ENCODE results near the gene VWA8. TPM values are rescaled to one million over a fixed set of nuclear protein-coding genes. Genes with fewer than 3 reads are reported as not detected.

The VWA8 gene
- total and polyA plus RNA-seq, 7 donors = 3.0 to 37.5 (median 24.7) TPM

- Histone ChIP-seq H3K4me3 (no peak overlapping the region), H3K4me1 (peaks cover 0 to 13% (median 3%) of the 10 kb centered on the region in 4 donors), H3K27ac (peak overlapping the region in 1 of 4 donors; percentile 1), H3K27me3 (no peaks in the 10 kb centered on the region), H3K9me3 (no peaks in the 10 kb centered on the region), H3K36me3 (no peaks in the 10 kb centered on the region)
- TF ChIP-seq EP300 (IDR thresholded peaks at IDR 0.05) (no peak), POLR2A (IDR thresholded peaks at IDR 0.05) (no peak), POLR2AphosphoS5 (IDR thresholded peaks at IDR 0.05) (no peak)
- TF ChIP-seq, protein P1, sequence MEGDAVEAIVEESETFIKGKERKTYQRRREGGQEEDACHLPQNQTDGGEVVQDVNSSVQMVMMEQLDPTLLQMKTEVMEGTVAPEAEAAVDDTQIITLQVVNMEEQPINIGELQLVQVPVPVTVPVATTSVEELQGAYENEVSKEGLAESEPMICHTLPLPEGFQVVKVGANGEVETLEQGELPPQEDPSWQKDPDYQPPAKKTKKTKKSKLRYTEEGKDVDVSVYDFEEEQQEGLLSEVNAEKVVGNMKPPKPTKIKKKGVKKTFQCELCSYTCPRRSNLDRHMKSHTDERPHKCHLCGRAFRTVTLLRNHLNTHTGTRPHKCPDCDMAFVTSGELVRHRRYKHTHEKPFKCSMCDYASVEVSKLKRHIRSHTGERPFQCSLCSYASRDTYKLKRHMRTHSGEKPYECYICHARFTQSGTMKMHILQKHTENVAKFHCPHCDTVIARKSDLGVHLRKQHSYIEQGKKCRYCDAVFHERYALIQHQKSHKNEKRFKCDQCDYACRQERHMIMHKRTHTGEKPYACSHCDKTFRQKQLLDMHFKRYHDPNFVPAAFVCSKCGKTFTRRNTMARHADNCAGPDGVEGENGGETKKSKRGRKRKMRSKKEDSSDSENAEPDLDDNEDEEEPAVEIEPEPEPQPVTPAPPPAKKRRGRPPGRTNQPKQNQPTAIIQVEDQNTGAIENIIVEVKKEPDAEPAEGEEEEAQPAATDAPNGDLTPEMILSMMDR (IDR thresholded peaks at IDR 0.05) = no peak
- DNase-seq = no peak
- intact Hi-C loops (cut with DNase I) = no loop called here
- WGBS, 2 donors = 65 to 81% methylated on average over 6 of the region's 6 CpGs
Observed at GRCh38 chr13:42001580-42001979, 40.7 kb upstream of the VWA8 start.

DNA sequence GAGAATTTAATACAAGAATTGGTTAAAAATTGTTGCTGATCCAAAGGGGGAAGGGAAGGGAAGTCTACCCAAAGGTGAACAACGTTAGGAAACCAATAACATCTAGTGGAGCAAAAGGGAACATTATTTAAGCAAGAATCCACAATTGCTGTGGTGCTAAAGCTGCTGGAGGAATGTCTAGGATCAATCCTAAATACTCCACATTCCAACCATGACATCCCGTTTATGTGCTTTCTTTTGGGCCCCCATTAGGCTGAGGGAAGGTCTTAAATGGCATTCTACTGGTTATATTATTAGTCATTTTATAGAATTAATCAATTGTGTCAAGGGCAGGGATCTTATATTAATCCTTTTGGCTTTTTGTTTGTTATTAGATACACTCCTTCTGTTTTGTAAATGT is 39.9 kb upstream of the VWA8 start:
- WGBS, 2 donors = 70 to 75% methylated on average over 2 of the region's 2 CpGs
- intact Hi-C loops (cut with DNase I) = no loop called here
- no peak for DNase-seq

GRCh38 chr13:41997396-41997795 is 36.5 kb upstream of the VWA8 start:
- 84 to 85% methylated on average over 1 of the region's 1 CpG for WGBS, 2 donors

More for the DNA sequence above, 39.9 kb upstream of the VWA8 start:
- Histone ChIP-seq H3K9me3 (no peaks in the 10 kb centered on the region), H3K36me3 (no peaks in the 10 kb centered on the region), H3K27ac (no peak overlapping the region), H3K27me3 (no peaks in the 10 kb centered on the region), H3K4me1 (peaks cover 0 to 13% (median 3%) of the 10 kb centered on the region in 4 donors), H3K4me3 (no peak overlapping the region)
- TF ChIP-seq POLR2AphosphoS5 (IDR thresholded peaks at IDR 0.05) = no peak
- TF ChIP-seq EP300 (IDR thresholded peaks at IDR 0.05) = no peak
- TF ChIP-seq, protein P1 (IDR thresholded peaks at IDR 0.05) = no peak
- no peak for TF ChIP-seq POLR2A (IDR thresholded peaks at IDR 0.05)

GRCh38 chr13:41995946-41996345 is 35.0 kb upstream of the VWA8 start:
- intact Hi-C loops (cut with DNase I) = no loop called here
- H3K36me3 ChIP-seq = no peaks in the 10 kb centered on the region
- H3K27me3 ChIP-seq = no peaks in the 10 kb centered on the region
- peaks cover 0 to 5% (median 1%) of the 10 kb centered on the region in 4 donors for H3K4me1 ChIP-seq
- no peak overlapping the region for H3K4me3 ChIP-seq
- no peak for DNase-seq
- 53 to 73% methylated on average over 5 of the region's 5 CpGs for WGBS, 2 donors
- H3K9me3 ChIP-seq = no peaks in the 10 kb centered on the region
- TF ChIP-seq POLR2AphosphoS5 (IDR thresholded peaks at IDR 0.05) (no peak), EP300 (IDR thresholded peaks at IDR 0.05) (no peak), POLR2A (IDR thresholded peaks at IDR 0.05) (no peak)
- TF ChIP-seq, protein P1 (IDR thresholded peaks at IDR 0.05) = no peak
- H3K27ac ChIP-seq = no peak overlapping the region

More at GRCh38 chr13:41997396-41997795, 36.5 kb upstream of the VWA8 start:
- H3K36me3 ChIP-seq = no peaks in the 10 kb centered on the region
- TF ChIP-seq POLR2A (IDR thresholded peaks at IDR 0.05) = no peak
- TF ChIP-seq EP300 (IDR thresholded peaks at IDR 0.05) = no peak
- no peak for TF ChIP-seq POLR2AphosphoS5 (IDR thresholded peaks at IDR 0.05)
- TF ChIP-seq, protein P1 (IDR thresholded peaks at IDR 0.05) = no peak
- no peak overlapping the region for H3K4me3 ChIP-seq
- H3K27ac ChIP-seq = no peak overlapping the region
- peaks cover 0 to 13% (median 3%) of the 10 kb centered on the region in 4 donors for H3K4me1 ChIP-seq
- no peak for DNase-seq
- no peaks in the 10 kb centered on the region for H3K27me3 ChIP-seq
- no peaks in the 10 kb centered on the region for H3K9me3 ChIP-seq
- intact Hi-C loops (cut with DNase I) = no loop called here

DNA sequence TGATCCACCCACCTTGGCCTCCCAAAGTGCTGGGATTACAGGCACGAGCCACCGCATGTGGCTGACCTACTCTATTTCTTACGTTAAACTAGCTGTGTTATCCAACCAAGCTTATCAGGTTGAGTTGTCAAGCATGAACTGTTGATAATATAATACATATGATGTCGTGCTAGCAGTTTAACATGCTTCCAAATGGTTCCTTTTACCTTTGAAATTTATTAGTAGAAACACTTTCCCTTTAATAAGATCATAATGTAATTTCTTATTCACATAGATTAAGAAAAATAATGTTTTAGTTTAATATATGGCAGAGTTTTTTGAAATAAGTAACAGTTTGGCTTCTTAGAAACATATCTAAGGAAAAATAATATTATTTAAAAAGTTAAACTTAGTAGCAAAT is 34.4 kb upstream of the VWA8 start:
- 91 to 92% methylated on average over 4 of the region's 4 CpGs for WGBS, 2 donors
- no peak for DNase-seq
- no peaks in the 10 kb centered on the region for H3K27me3 ChIP-seq
- H3K36me3 ChIP-seq = no peaks in the 10 kb centered on the region
- intact Hi-C loops (cut with DNase I) = no loop called here
- no peak overlapping the region for H3K27ac ChIP-seq
- H3K4me3 ChIP-seq = no peak overlapping the region
- no peaks in the 10 kb centered on the region for H3K9me3 ChIP-seq
- no peaks in the 10 kb centered on the region for H3K4me1 ChIP-seq
- TF ChIP-seq, protein P1 (IDR thresholded peaks at IDR 0.05) = no peak
- TF ChIP-seq EP300 (IDR thresholded peaks at IDR 0.05) (no peak), POLR2A (IDR thresholded peaks at IDR 0.05) (no peak), POLR2AphosphoS5 (IDR thresholded peaks at IDR 0.05) (no peak)
